HUES48 (cell line): ENCODE results near the gene ECEL1.
"Not testable (repeated sequence)": the region's sequence is repeated elsewhere in the genome, so short reads cannot be mapped to it uniquely, and the experiment has no call there.

Experiments
- H3K27ac ChIP-seq: one replicate; pipeline ENCODE4 v1.7.0; 2013; ENCODE audit warnings: low read depth, low read length, inconsistent platforms
- H3K27me3 ChIP-seq: 2 replicates; pipeline ENCODE4 v1.6.1; 2013; ENCODE audit warnings: mild to moderate bottlenecking, low read length; ENCODE audit not compliant: control insufficient read depth, insufficient read depth
- H3K36me3 ChIP-seq: 2 replicates; pipeline ENCODE4 v1.6.1; 2013; ENCODE audit warnings: low read length; ENCODE audit not compliant: control insufficient read depth, insufficient read depth
- H3K4me1 ChIP-seq: 2 replicates; pipeline ENCODE4 v1.6.1; 2013; ENCODE audit warnings: mild to moderate bottlenecking, low read length; ENCODE audit not compliant: control insufficient read depth, insufficient read depth
- H3K4me3 ChIP-seq: 2 replicates; pipeline ENCODE4 v1.5.1; 2013; ENCODE audit warnings: mild to moderate bottlenecking, low read depth, low read length
- H3K9ac ChIP-seq: 2 replicates; pipeline ENCODE4 v1.6.1; 2013; ENCODE audit warnings: mild to moderate bottlenecking, low read depth, low read length, moderate library complexity
- H3K9me3 ChIP-seq: 2 replicates; pipeline ENCODE4 v1.6.1; 2013; ENCODE audit warnings: low read length; ENCODE audit not compliant: control insufficient read depth, insufficient read depth

Gene ECEL1

GRCh38 chr2:232436381-232437194, 51.0 kb downstream of the ECEL1 start:
- no peaks in the 10 kb centered on the region for H3K36me3 ChIP-seq
- H3K4me3 ChIP-seq = no peak overlapping the region
- no peak overlapping the region for H3K27ac ChIP-seq
- H3K9me3 ChIP-seq = no peaks in the 10 kb centered on the region
- H3K4me1 ChIP-seq = peaks cover 11% of the 10 kb centered on the region; the same call in 1 of the 2 replicates
- no peak overlapping the region for H3K9ac ChIP-seq
- no peaks in the 10 kb centered on the region for H3K27me3 ChIP-seq

- no peak overlapping the region for H3K9ac ChIP-seq
- no peaks in the 10 kb centered on the region for H3K27me3 ChIP-seq
- no peak overlapping the region for H3K27ac ChIP-seq
- H3K36me3 ChIP-seq = no peaks in the 10 kb centered on the region
- H3K4me1 ChIP-seq = peaks cover 11% of the 10 kb centered on the region; the same call in 1 of the 2 replicates
- no peaks in the 10 kb centered on the region for H3K9me3 ChIP-seq
- H3K4me3 ChIP-seq = no peak overlapping the region
Observed at GRCh38 chr2:232435805-232436204, 51.8 kb downstream of the ECEL1 start.

- H3K4me3 ChIP-seq = no peak overlapping the region
- no peak overlapping the region for H3K27ac ChIP-seq
- no peak overlapping the region for H3K9ac ChIP-seq
Observed at GRCh38 chr2:232435375-232435648, 52.3 kb downstream of the ECEL1 start.

GRCh38 chr2:232434563-232435374, 52.9 kb downstream of the ECEL1 start:
- Histone ChIP-seq H3K27me3 (no peaks in the 10 kb centered on the region), H3K9me3 (no peaks in the 10 kb centered on the region), H3K9ac (no peak overlapping the region), H3K4me3 (no peak overlapping the region), H3K4me1 (peaks cover 10% of the 10 kb centered on the region; the same call in 1 of the 2 replicates), H3K36me3 (no peaks in the 10 kb centered on the region), H3K27ac (no peak overlapping the region)

More at GRCh38 chr2:232435375-232435648, 52.3 kb downstream of the ECEL1 start:
- no peaks in the 10 kb centered on the region for H3K27me3 ChIP-seq
- no peaks in the 10 kb centered on the region for H3K36me3 ChIP-seq
- peaks cover 11% of the 10 kb centered on the region; the same call in 1 of the 2 replicates for H3K4me1 ChIP-seq
- H3K9me3 ChIP-seq = no peaks in the 10 kb centered on the region

GRCh38 chr2:232434091-232434490, 53.5 kb downstream of the ECEL1 start:
- Histone ChIP-seq H3K36me3 (no peaks in the 10 kb centered on the region), H3K9me3 (no peaks in the 10 kb centered on the region), H3K27ac (no peak overlapping the region), H3K4me1 (peaks cover 8% of the 10 kb centered on the region; the same call in 1 of the 2 replicates), H3K27me3 (no peaks in the 10 kb centered on the region), H3K4me3 (no peak overlapping the region), H3K9ac (no peak overlapping the region)

GRCh38 chr2:232433622-232434021, 54.0 kb downstream of the ECEL1 start:
- H3K36me3 ChIP-seq, H3K9ac ChIP-seq, H3K9me3 ChIP-seq, H3K27me3 ChIP-seq, H3K4me1 ChIP-seq, H3K27ac ChIP-seq, H3K4me3 ChIP-seq: not testable (repeated sequence)

- Histone ChIP-seq H3K27me3 (no peaks in the 10 kb centered on the region), H3K27ac (no peak overlapping the region), H3K36me3 (no peaks in the 10 kb centered on the region), H3K9me3 (no peaks in the 10 kb centered on the region), H3K4me1 (peaks cover 8% of the 10 kb centered on the region; the same call in 1 of the 2 replicates), H3K4me3 (no peak overlapping the region), H3K9ac (no peak overlapping the region)
Observed at GRCh38 chr2:232432598-232433184, 54.9 kb downstream of the ECEL1 start.

- Histone ChIP-seq H3K9ac (no peak overlapping the region), H3K9me3 (no peaks in the 10 kb centered on the region), H3K27me3 (no peaks in the 10 kb centered on the region), H3K4me1 (peaks cover 8% of the 10 kb centered on the region; the same call in 1 of the 2 replicates), H3K27ac (no peak overlapping the region), H3K36me3 (no peaks in the 10 kb centered on the region), H3K4me3 (no peak overlapping the region)
Observed at GRCh38 chr2:232431705-232432590, 55.7 kb downstream of the ECEL1 start.
